K562 (cell line): ENCODE measurements around the gene XIRP2. TPM values are rescaled to one million over a fixed set of nuclear protein-coding genes. Genes with fewer than 3 reads are reported as not detected.

ENCODE experiments used
- ATAC-seq: fragments of 200-7000 bp; cut with Tn5 transposase; 3 replicates; pipeline ENCODE4 v1.9.1; 2020; ENCODE audit warnings: moderate library complexity
- BruUV-seq: library from RNA; stranded (reverse); fragments of 400-500 nt; replicated peaks from 2 replicates; lab custom pipeline; 2021; lab: Mats Ljungman, UMichigan
- CTCF ChIA-PET: fragments of 300-600 bp; formaldehyde crosslinking; extraction: SDS; loops from one replicate; lab custom pipeline; 2021; ENCODE audit warnings: low intra/inter-chr PET ratio; lab: Yijun Ruan, JAX
- POLR2A ChIA-PET: fragments of 300-600, 350-650 bp; sonication (Branson Sonifier 250); formaldehyde crosslinking; extraction: SDS; loops from one replicate; lab custom pipeline; 2021; ENCODE audit warnings: antibody characterized with exemption, inconsistent platforms; lab: Yijun Ruan, JAX
- DNase-seq, 4 experiments: peaks; one replicate each; pipeline versions ENCODE4 v3.0.0 to v3.0.0-alpha.2; 2011 to 2018; ENCODE audit warnings: low spot score in 3 of 4, mixed read lengths in 3 of 4; ENCODE audit errors: extremely low read depth in 1 of 4
- FAIRE-seq: peaks from 2 replicates; lab custom pipeline; 2011; peaks lifted over from hg19 to GRCh38; lab: Jason Lieb, UNC
- H2AFZ ChIP-seq: 2 replicates; pipeline ENCODE4 v1.6.0; 2011; ENCODE audit warnings: low read depth, low read length, control low read depth, inconsistent platforms
- H3K27ac ChIP-seq: fragments of 200-600 bp; 3 replicates; pipeline ENCODE4 v1.8.0; 2011; ENCODE audit warnings: low read depth, mild to moderate bottlenecking, control low read depth, inconsistent platforms, low read length, moderate library complexity, mixed read lengths; ENCODE audit errors: extremely low read depth
- H3K27me3 ChIP-seq, 2 experiments: fragments of 300-600 bp in 1 of 2; 2 replicates in 1 of 2; 3 replicates in 1 of 2; pipeline versions ENCODE4 v1.6.0 to v1.8.0; 2011; ENCODE audit warnings: inconsistent platforms in 2 of 2, low read length in 2 of 2, mild to moderate bottlenecking in 1 of 2, mixed read lengths in 1 of 2, moderate library complexity in 1 of 2; ENCODE audit not compliant: control insufficient read depth in 2 of 2, insufficient read depth in 2 of 2
- H3K36me3 ChIP-seq: fragments of 300-600 bp; 3 replicates; pipeline ENCODE4 v1.8.0; 2011; ENCODE audit warnings: mild to moderate bottlenecking, low read length, inconsistent platforms; ENCODE audit not compliant: control insufficient read depth, insufficient read depth
- H3K4me1 ChIP-seq, 2 experiments: fragments of 200-600 bp in 1 of 2; replicated peaks in 1 of 2; 2 replicates in 1 of 2; 3 replicates in 1 of 2; pipeline versions ENCODE4 v1.5.1 to v1.8.0; 2011; ENCODE audit warnings: inconsistent platforms in 2 of 2, low read length in 2 of 2, mild to moderate bottlenecking in 1 of 2, mixed read lengths in 1 of 2, moderate library complexity in 1 of 2; ENCODE audit not compliant: control insufficient read depth in 2 of 2, insufficient read depth in 2 of 2
- H3K4me2 ChIP-seq: 2 replicates; pipeline ENCODE4 v1.6.1; 2011; ENCODE audit warnings: low read length, control low read depth, inconsistent platforms, mixed read lengths; ENCODE audit not compliant: insufficient read depth
- H3K4me3 ChIP-seq: fragments of 200-600 bp; sonication (generic), shearing (Covaris generic); 2 replicates; pipeline ENCODE4 v1.5.1; 2016; ENCODE audit warnings: control low read depth, inconsistent platforms
- H3K79me2 ChIP-seq: fragments of 200-600 bp; 3 replicates; pipeline ENCODE4 v1.8.0; 2011; ENCODE audit warnings: low read length, inconsistent platforms; ENCODE audit not compliant: control insufficient read depth, insufficient read depth
- H3K9ac ChIP-seq, 2 experiments: 2 replicates each; pipeline versions ENCODE4 v1.6.0 to v1.6.1; 2011; ENCODE audit warnings: low read depth in 2 of 2, low read length in 2 of 2, control low read depth in 1 of 2, inconsistent platforms in 1 of 2, mild to moderate bottlenecking in 1 of 2, mixed read lengths in 1 of 2; ENCODE audit not compliant: insufficient read depth in 1 of 2
- H3K9me1 ChIP-seq: one replicate; pipeline ENCODE4 v1.6.0; 2011; ENCODE audit warnings: inconsistent platforms, mild to moderate bottlenecking, low read length, moderate library complexity; ENCODE audit not compliant: control insufficient read depth, insufficient read depth
- H3K9me3 ChIP-seq: replicated peaks from 2 replicates; pipeline ENCODE4 v1.5.1; 2011; ENCODE audit warnings: low read depth, low read length, inconsistent platforms; ENCODE audit not compliant: control insufficient read depth, insufficient read depth
- H4K20me1 ChIP-seq: replicated peaks from 2 replicates; pipeline ENCODE4 v1.6.1; 2011; ENCODE audit warnings: low read length, inconsistent platforms, mixed read lengths; ENCODE audit not compliant: control insufficient read depth, insufficient read depth
- FOXJ3 ChIP-seq: sonication (generic); formaldehyde crosslinking; IDR thresholded peaks from 2 replicates; pipeline ENCODE4 v1.4.0; 2020; ENCODE audit warnings: mild to moderate bottlenecking, missing genetic modification reagents
- MCM5 ChIP-seq: fragments of 450-650 bp; IDR thresholded peaks from 2 replicates; pipeline ENCODE4 v1.6.1; 2016; ENCODE audit warnings: low read depth
- NBN ChIP-seq: fragments of 450-650 bp; IDR thresholded peaks from 2 replicates; pipeline ENCODE4 v1.6.1; 2016; ENCODE audit warnings: low read depth, mild to moderate bottlenecking
- NFIX ChIP-seq: fragments of 250-450 bp; sonication (Bioruptor Pico); IDR thresholded peaks from 2 replicates; pipeline ENCODE4 v1.4.0; 2020; ENCODE audit warnings: low read depth, mild to moderate bottlenecking, moderate library complexity
- SNIP1 ChIP-seq: fragments of 450-650 bp; IDR thresholded peaks from 2 replicates; pipeline ENCODE4 v1.7.1; 2017; ENCODE audit warnings: low read depth, mild to moderate bottlenecking
- SREBF2 ChIP-seq: sonication (generic); formaldehyde crosslinking; IDR thresholded peaks from 2 replicates; pipeline ENCODE4 v1.4.0; 2020; ENCODE audit warnings: mild to moderate bottlenecking, missing genetic modification reagents
- XRCC3 ChIP-seq: fragments of 450-650 bp; IDR thresholded peaks from 2 replicates; pipeline ENCODE4 v1.6.1; 2017; ENCODE audit warnings: mild to moderate bottlenecking, moderate library complexity
- ZC3H11A ChIP-seq: IDR thresholded peaks from 2 replicates; pipeline ENCODE4 v1.6.1; 2012; ENCODE audit warnings: low read depth, low read length, improper control_type of control experiment
- ZKSCAN1 ChIP-seq: fragments of 150-350 bp; IDR thresholded peaks from 2 replicates; pipeline ENCODE4 v1.6.1; 2016; ENCODE audit warnings: low read depth, low read length
- WGBS: fragments of 100-300 bp; shearing (Covaris generic); methylation state at CpG from one replicate; pipeline ENCODE4 v1.1.6; 2016; ENCODE audit warnings: low coverage, mixed read lengths; ENCODE audit not compliant: insufficient coverage; ENCODE audit errors: missing lambda C conversion rate; 5-methylcytosine and 5-hydroxymethylcytosine counted together
- in situ Hi-C: fragments of 300-500 bp; cut with MboI; formaldehyde crosslinking; loops from 4 replicates; pipeline ENCODE4 v1.15.0; 2018; ENCODE audit warnings: inconsistent platforms, mixed read lengths
- intact Hi-C: fragments of 100-400 bp; cut with micrococcal nuclease; formaldehyde crosslinking; loops from 2 replicates; pipeline ENCODE4 v1.14.2; 2022
- polyA plus RNA-seq, 8 experiments: library from polyadenylated mRNA; depleted of rRNA in 4 of 8; stranded (reverse) in 5 of 8; unstranded in 3 of 8; fragments of >200 nt; fragmentation: Nextera tagmentation in 2 of 8; fragmentation: Illumina TruSeq in 1 of 8; extraction: Ambion mirVana in 2 of 8; extraction: Trizol in 1 of 8; gene quantifications; 2 replicates each; pipeline versions ENCODE4 v1.2.1 to v1.2.3, GENCODE V29; 2011 to 2014; ENCODE audit warnings: inconsistent platforms in 1 of 8, missing spikeins in 1 of 8
- total RNA-seq, 7 experiments: library from RNA; depleted of rRNA in 6 of 7; stranded (reverse); fragments of >200 nt in 6 of 7; fragmentation: Illumina TruSeq in 2 of 7; extraction: Trizol in 2 of 7; gene quantifications; 2 replicates each; pipeline versions ENCODE4 v1.2.1 to v1.2.3, GENCODE V29; 2011 to 2021; ENCODE audit warnings: low replicate concordance in 1 of 7
- TF ChIP-seq, protein P1 (sequence below): fragments of 450-650 bp; formaldehyde crosslinking; IDR thresholded peaks from 2 replicates; pipeline ENCODE4 v1.4.0; 2020; ENCODE audit warnings: mild to moderate bottlenecking
- TF ChIP-seq, protein P2 (sequence below): fragments of 250-450 bp; sonication (Bioruptor Pico); IDR thresholded peaks from 2 replicates; pipeline ENCODE4 v1.8.0; 2022; ENCODE audit warnings: inconsistent platforms
- TF ChIP-seq, protein P3 (sequence below): sonication (generic); formaldehyde crosslinking; IDR thresholded peaks from 2 replicates; pipeline ENCODE4 v1.8.1; 2022; ENCODE audit warnings: missing genetic modification reagents

The XIRP2 gene
- total and polyA plus RNA-seq, 9 of the 15 experiments (the other 6 are each of a cell fraction or from before 2014, with no cell fraction given) = 0.04 to 0.10 (median 0.04) TPM; not detected in 2

DNA sequence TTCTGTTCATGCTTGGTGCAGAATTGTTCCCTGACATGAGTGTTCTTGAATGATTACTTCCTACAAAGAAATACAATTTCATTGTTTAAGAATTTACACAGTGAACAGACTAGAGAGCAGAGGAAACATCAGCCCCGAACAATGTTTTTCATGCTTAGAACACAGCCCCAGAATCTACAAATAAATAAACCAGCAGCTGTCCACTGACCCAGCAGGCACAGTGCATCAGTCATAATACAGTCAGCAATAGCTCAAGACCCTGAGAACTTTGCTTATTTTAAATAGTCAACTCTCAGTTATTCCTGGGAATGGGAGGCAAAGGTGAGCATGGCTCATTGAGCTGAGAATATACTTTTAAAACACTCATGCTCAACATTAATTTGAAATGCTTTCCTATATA, 38.4 kb downstream of the XIRP2 start:
- WGBS = 0% methylated on average over 1 of the region's 1 CpG
- Histone ChIP-seq H4K20me1 (no peaks in the 10 kb centered on the region), H3K9ac (no peak overlapping the region), H3K9me3 (no peaks in the 10 kb centered on the region), H3K4me2 (no peak overlapping the region), H3K27me3 (no peaks in the 10 kb centered on the region), H3K4me1 (no peaks in the 10 kb centered on the region), H3K27ac (no peak overlapping the region), H3K36me3 (no peaks in the 10 kb centered on the region), H3K4me3 (no peak overlapping the region), H3K9me1 (no peaks in the 10 kb centered on the region), H2AFZ (no peak overlapping the region), H3K79me2 (no peaks in the 10 kb centered on the region)
- POLR2A ChIA-PET = no interaction called here
- intact Hi-C loops (no loop called here), in situ Hi-C loops (no loop called here)
- DNase-seq (no peak), FAIRE-seq (no peak), ATAC-seq (no peak)
- TF ChIP-seq FOXJ3 (no peak), SREBF2 (CRISPR knock-in tag) (no peak)
- TF ChIP-seq, protein P1, sequence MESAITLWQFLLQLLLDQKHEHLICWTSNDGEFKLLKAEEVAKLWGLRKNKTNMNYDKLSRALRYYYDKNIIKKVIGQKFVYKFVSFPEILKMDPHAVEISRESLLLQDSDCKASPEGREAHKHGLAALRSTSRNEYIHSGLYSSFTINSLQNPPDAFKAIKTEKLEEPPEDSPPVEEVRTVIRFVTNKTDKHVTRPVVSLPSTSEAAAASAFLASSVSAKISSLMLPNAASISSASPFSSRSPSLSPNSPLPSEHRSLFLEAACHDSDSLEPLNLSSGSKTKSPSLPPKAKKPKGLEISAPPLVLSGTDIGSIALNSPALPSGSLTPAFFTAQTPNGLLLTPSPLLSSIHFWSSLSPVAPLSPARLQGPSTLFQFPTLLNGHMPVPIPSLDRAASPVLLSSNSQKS (CRISPR knock-in tag) = no peak
- no TSS peak for BruUV-seq
- CTCF ChIA-PET = no interaction called here

DNA sequence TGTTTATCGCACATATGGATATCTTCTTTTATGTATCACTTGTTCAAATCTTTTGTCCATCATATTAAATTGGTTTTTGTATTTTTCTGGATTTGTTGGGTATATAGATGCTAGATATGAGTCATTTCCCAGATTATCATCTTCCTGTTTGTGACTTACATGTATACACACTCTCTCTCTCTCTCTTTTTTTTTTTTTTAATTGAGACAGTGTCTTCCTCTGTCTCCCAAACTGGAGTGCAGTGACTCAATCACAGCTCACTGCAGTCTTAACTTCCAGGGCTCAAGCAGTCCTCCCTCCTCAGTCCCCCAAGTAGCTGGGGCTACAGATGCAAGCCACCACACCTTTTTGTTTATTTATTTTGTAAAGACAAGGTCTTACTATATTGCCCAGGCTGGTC, 43.8 kb downstream of the XIRP2 start:
- DNase-seq = no peak
- TF ChIP-seq, protein P2, sequence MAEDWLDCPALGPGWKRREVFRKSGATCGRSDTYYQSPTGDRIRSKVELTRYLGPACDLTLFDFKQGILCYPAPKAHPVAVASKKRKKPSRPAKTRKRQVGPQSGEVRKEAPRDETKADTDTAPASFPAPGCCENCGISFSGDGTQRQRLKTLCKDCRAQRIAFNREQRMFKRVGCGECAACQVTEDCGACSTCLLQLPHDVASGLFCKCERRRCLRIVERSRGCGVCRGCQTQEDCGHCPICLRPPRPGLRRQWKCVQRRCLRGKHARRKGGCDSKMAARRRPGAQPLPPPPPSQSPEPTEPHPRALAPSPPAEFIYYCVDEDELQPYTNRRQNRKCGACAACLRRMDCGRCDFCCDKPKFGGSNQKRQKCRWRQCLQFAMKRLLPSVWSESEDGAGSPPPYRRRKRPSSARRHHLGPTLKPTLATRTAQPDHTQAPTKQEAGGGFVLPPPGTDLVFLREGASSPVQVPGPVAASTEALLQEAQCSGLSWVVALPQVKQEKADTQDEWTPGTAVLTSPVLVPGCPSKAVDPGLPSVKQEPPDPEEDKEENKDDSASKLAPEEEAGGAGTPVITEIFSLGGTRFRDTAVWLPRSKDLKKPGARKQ = no peak
- TF ChIP-seq, protein P3, sequence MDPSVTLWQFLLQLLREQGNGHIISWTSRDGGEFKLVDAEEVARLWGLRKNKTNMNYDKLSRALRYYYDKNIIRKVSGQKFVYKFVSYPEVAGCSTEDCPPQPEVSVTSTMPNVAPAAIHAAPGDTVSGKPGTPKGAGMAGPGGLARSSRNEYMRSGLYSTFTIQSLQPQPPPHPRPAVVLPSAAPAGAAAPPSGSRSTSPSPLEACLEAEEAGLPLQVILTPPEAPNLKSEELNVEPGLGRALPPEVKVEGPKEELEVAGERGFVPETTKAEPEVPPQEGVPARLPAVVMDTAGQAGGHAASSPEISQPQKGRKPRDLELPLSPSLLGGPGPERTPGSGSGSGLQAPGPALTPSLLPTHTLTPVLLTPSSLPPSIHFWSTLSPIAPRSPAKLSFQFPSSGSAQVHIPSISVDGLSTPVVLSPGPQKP (CRISPR knock-in tag) = no peak
- TF ChIP-seq NFIX (CRISPR knock-in tag) = no peak
- TF ChIP-seq ZC3H11A = no peak
- no peak for TF ChIP-seq MCM5
- TF ChIP-seq XRCC3 = no peak
- no peak for TF ChIP-seq NBN
- no peak for TF ChIP-seq SNIP1
- TF ChIP-seq ZKSCAN1 = no peak

More for the DNA sequence above, 43.8 kb downstream of the XIRP2 start:
- Histone ChIP-seq H3K4me1 (no peaks in the 10 kb centered on the region), H2AFZ (no peak overlapping the region), H4K20me1 (no peaks in the 10 kb centered on the region), H3K27ac (no peak overlapping the region), H3K9ac (no peak overlapping the region), H3K4me3 (no peak overlapping the region), H3K4me2 (no peak overlapping the region), H3K9me1 (no peaks in the 10 kb centered on the region), H3K36me3 (no peaks in the 10 kb centered on the region), H3K79me2 (no peaks in the 10 kb centered on the region), H3K27me3 (no peaks in the 10 kb centered on the region), H3K9me3 (no peaks in the 10 kb centered on the region; the same call in 1 of the 2 replicates)
- in situ Hi-C loops = no loop called here
- ChIA-PET CTCF (no interaction called here), POLR2A (interaction anchor here (0.5 kb wide), 1 partner anchor 1435 kb away, joined by 3 read pairs; no protein-coding TSS in a partner anchor)
- no TSS peak for BruUV-seq
- 7% methylated on average over 1 of the region's 1 CpG for WGBS
- ATAC-seq (no peak), FAIRE-seq (no peak)
- intact Hi-C loops = no loop called here
